ENCODE results near the gene CADM2. TPM values are rescaled to one million over a fixed set of nuclear protein-coding genes. Genes with fewer than 3 reads are reported as not detected.

CADM2 gene
- total and polyA plus RNA-seq, 2 donors from 2014 or later, result 0.06 to 0.25 TPM

DNA sequence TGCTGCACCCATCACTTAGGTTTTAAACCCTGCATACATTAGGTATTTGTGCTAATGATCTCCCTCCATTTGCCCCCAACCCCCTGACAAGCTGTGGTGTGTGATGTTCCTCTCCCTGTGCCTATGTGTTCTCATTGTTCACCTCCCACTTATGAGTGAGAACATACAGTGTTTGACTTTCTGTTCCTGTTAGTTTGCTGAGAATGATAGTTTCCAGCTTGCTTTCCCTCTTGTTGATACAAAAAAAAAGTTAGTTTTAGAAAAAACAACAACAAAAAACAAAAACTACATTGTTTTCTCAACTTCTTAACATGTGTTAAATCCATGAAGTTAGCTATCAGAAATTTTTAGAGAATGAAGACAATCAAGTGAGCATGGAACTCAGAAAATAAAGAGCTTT lies 1079.1 kb downstream of the CADM2 start:
- no peak overlapping the region for H3K27ac ChIP-seq (ENCODE audit: low read depth in 2 of 2, low read length in 2 of 2)
- H3K9me3 ChIP-seq (ENCODE audit: control insufficient read depth in 2 of 3, insufficient read depth in 1 of 3, low read length in 3 of 3), result no peaks in the 10 kb centered on the region
- no peak overlapping the region for H3K4me3 ChIP-seq (ENCODE audit: low read length in 3 of 3)
- no peaks in the 10 kb centered on the region for H3K27me3 ChIP-seq (ENCODE audit: control insufficient read depth, insufficient read depth, low read length)
- no peak for DNase-seq
- no peaks in the 10 kb centered on the region for H3K4me1 ChIP-seq (ENCODE audit: control insufficient read depth in 2 of 3, insufficient read depth in 2 of 3, low read depth in 1 of 3, low read length in 3 of 3)
- H3K9ac ChIP-seq (ENCODE audit: low read length in 3 of 3), result no peak overlapping the region
- TF ChIP-seq, protein P1, sequence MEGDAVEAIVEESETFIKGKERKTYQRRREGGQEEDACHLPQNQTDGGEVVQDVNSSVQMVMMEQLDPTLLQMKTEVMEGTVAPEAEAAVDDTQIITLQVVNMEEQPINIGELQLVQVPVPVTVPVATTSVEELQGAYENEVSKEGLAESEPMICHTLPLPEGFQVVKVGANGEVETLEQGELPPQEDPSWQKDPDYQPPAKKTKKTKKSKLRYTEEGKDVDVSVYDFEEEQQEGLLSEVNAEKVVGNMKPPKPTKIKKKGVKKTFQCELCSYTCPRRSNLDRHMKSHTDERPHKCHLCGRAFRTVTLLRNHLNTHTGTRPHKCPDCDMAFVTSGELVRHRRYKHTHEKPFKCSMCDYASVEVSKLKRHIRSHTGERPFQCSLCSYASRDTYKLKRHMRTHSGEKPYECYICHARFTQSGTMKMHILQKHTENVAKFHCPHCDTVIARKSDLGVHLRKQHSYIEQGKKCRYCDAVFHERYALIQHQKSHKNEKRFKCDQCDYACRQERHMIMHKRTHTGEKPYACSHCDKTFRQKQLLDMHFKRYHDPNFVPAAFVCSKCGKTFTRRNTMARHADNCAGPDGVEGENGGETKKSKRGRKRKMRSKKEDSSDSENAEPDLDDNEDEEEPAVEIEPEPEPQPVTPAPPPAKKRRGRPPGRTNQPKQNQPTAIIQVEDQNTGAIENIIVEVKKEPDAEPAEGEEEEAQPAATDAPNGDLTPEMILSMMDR (IDR thresholded peaks at IDR 0.05; ENCODE audit: borderline replicate concordance, extremely low read depth, insufficient read depth), result no peak
- FAIRE-seq, result no peak
- intact Hi-C loops (cut with DNase I), result no loop called here
- no peaks in the 10 kb centered on the region for H3K36me3 ChIP-seq (ENCODE audit: control insufficient read depth in 2 of 3, insufficient read depth in 3 of 3, low read length in 3 of 3)

DNA sequence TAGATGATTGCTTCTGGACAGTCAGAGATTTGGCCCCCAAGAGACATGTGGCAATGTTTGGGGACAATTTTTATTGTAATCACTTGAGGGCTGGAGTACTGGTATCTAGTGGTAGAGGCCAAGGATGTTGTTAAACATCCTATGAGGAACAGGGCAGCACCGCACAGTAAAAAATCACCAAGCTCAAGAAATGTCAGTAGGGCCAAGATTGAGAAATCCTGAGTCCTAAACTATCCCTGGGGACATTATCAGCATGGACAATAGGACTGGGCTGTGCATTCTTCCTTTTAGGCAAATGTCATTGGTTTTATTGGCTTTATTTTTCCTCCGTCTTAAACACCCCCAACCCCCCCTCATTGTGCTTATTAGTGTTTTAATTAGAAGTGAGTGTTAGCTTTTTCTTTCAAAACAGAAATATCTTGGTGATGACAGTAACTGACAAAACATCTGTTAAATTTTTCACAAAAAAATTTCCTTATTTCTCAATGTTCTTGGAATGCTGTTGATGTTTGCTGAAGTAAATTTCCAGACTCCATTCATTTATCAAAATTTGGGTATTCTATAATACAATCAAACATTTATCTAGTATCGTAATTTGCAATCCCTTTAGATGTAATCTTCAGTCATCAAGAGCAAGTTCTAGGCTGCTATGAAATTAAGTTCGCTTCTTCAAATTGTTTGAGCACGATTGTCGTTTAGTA lies 1087.8 kb downstream of the CADM2 start:
- Histone ChIP-seq H3K4me1 (ENCODE audit: control insufficient read depth in 2 of 3, insufficient read depth in 2 of 3, low read depth in 1 of 3, low read length in 3 of 3) (no peaks in the 10 kb centered on the region), H3K27ac (ENCODE audit: low read depth in 2 of 2, low read length in 2 of 2) (no peak overlapping the region), H3K36me3 (ENCODE audit: control insufficient read depth in 2 of 3, insufficient read depth in 3 of 3, low read length in 3 of 3) (no peaks in the 10 kb centered on the region), H3K9me3 (ENCODE audit: control insufficient read depth in 2 of 3, insufficient read depth in 1 of 3, low read length in 3 of 3) (no peaks in the 10 kb centered on the region), H3K4me3 (ENCODE audit: low read length in 3 of 3) (no peak overlapping the region), H3K27me3 (ENCODE audit: control insufficient read depth, insufficient read depth, low read length) (no peaks in the 10 kb centered on the region), H3K9ac (ENCODE audit: low read length in 3 of 3) (no peak overlapping the region)
- FAIRE-seq (no peak), DNase-seq (peak in 1 of 5 donors; percentile 6)
- TF ChIP-seq, protein P1 (IDR thresholded peaks at IDR 0.05; ENCODE audit: borderline replicate concordance, extremely low read depth, insufficient read depth), result no peak
- intact Hi-C loops (cut with DNase I), result no loop called here

DNA sequence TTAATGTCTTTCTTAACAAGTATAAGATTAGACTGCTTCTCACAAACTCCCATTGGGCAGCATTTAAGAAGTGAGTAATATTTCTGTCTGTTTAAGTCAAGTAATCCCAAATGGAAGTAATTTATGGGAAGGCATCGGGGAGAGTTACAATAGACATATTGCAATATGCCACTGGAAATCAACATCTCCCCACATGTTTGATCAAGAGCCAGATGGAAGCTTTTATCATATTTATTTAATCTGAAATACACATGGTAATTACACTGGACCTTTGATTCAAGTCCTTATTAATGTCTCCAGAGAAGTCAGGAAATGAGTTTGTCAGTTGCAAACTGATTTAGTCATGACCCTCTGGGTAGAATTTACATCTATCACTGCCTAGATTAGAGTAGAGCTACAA lies 1088.4 kb downstream of the CADM2 start:
- no peaks in the 10 kb centered on the region for H3K27me3 ChIP-seq (ENCODE audit: control insufficient read depth, insufficient read depth, low read length)
- TF ChIP-seq, protein P1 (IDR thresholded peaks at IDR 0.05; ENCODE audit: borderline replicate concordance, extremely low read depth, insufficient read depth), result no peak
- no peak overlapping the region for H3K4me3 ChIP-seq (ENCODE audit: low read length in 3 of 3)
- intact Hi-C loops (cut with DNase I), result no loop called here
- no peaks in the 10 kb centered on the region for H3K36me3 ChIP-seq (ENCODE audit: control insufficient read depth in 2 of 3, insufficient read depth in 3 of 3, low read length in 3 of 3)
- no peak overlapping the region for H3K9ac ChIP-seq (ENCODE audit: low read length in 3 of 3)
- no peaks in the 10 kb centered on the region for H3K4me1 ChIP-seq (ENCODE audit: control insufficient read depth in 2 of 3, insufficient read depth in 2 of 3, low read depth in 1 of 3, low read length in 3 of 3)
- FAIRE-seq (no peak), DNase-seq (peak in 2 of 5 donors; percentile 55 to 74)
- H3K27ac ChIP-seq (ENCODE audit: low read depth in 2 of 2, low read length in 2 of 2), result no peak overlapping the region
- no peaks in the 10 kb centered on the region for H3K9me3 ChIP-seq (ENCODE audit: control insufficient read depth in 2 of 3, insufficient read depth in 1 of 3, low read length in 3 of 3)

DNA sequence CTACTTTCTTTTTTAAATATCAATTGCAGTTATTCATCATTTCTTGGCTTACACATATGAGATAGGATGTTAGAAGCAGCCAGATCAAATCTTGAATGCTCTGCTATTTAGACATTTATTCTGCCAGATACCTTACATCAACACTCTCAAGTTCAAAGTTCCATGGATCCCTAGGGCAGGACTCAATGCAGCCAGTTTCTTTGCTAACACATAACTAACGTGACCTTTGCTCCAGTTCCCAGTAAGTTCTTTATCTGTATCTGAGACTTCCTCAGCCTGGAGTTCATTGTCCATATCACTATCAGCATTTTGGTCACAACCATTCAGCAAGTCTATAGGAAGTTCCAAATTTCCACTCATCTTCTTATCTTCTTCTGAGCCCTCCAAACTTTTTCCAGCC lies 1092.3 kb downstream of the CADM2 start:
- TF ChIP-seq, protein P1 (IDR thresholded peaks at IDR 0.05; ENCODE audit: borderline replicate concordance, extremely low read depth, insufficient read depth), result no peak
- no peaks in the 10 kb centered on the region for H3K9me3 ChIP-seq (ENCODE audit: control insufficient read depth in 2 of 3, insufficient read depth in 1 of 3, low read length in 3 of 3)
- DNase-seq (no peak), FAIRE-seq (no peak)
- no peak overlapping the region for H3K4me3 ChIP-seq (ENCODE audit: low read length in 3 of 3)
- intact Hi-C loops (cut with DNase I), result no loop called here
- H3K36me3 ChIP-seq (ENCODE audit: control insufficient read depth in 2 of 3, insufficient read depth in 3 of 3, low read length in 3 of 3), result no peaks in the 10 kb centered on the region
- no peak overlapping the region for H3K27ac ChIP-seq (ENCODE audit: low read depth in 2 of 2, low read length in 2 of 2)
- no peaks in the 10 kb centered on the region for H3K27me3 ChIP-seq (ENCODE audit: control insufficient read depth, insufficient read depth, low read length)
- H3K9ac ChIP-seq (ENCODE audit: low read length in 3 of 3), result no peak overlapping the region
- H3K4me1 ChIP-seq (ENCODE audit: control insufficient read depth in 2 of 3, insufficient read depth in 2 of 3, low read depth in 1 of 3, low read length in 3 of 3), result no peaks in the 10 kb centered on the region

Data from kidney (tissue), 14 donors.